Mucosa of descending colon (tissue), 3 donors: ENCODE results near the gene PAX8. TPM values are rescaled to one million over a fixed set of nuclear protein-coding genes. Genes with fewer than 3 reads are reported as not detected.
A peak's percentile ranks its signal among the peaks of the same experiment; 100 is the strongest.

Experiments
- ATAC-seq: fragments of 200-7000 bp; cut with Tn5 transposase; one replicate; pipeline ENCODE4 v1.9.1; 2020; ENCODE audit warnings: mild to moderate bottlenecking, moderate library complexity
- DNase-seq, 3 donors: peaks; one replicate each; pipeline ENCODE4 v3.0.0-alpha.2; 2020
- H3K36me3 ChIP-seq: fragments of 200-600 bp; one replicate; pipeline ENCODE4 v1.8.0; 2021; ENCODE audit warnings: low read depth, mild to moderate bottlenecking
- H3K4me1 ChIP-seq: fragments of 200-600 bp; one replicate; pipeline ENCODE4 v1.8.0; 2021; ENCODE audit warnings: low read depth, mild to moderate bottlenecking
- H3K4me3 ChIP-seq: fragments of 200-600 bp; one replicate; pipeline ENCODE4 v1.8.0; 2021; ENCODE audit warnings: mild to moderate bottlenecking
- H3K9me3 ChIP-seq: fragments of 200-600 bp; one replicate; pipeline ENCODE4 v1.8.0; 2021; ENCODE audit warnings: mild to moderate bottlenecking
- CTCF ChIP-seq: fragments of 200-600 bp; IDR thresholded peaks from one replicate; pipeline ENCODE4 v1.8.0; 2022; ENCODE audit warnings: antibody characterized with exemption, mild to moderate bottlenecking
- intact Hi-C, 2 donors: fragments of 100-400 bp; cut with DNase I in 1 of 2; cut with micrococcal nuclease in 1 of 2; formaldehyde crosslinking; loops; one replicate each; pipeline versions ENCODE4 v1.11.0 to v1.11.1; 2022; cut with DNase I, micrococcal nuclease
- total RNA-seq, 3 donors: library from RNA; stranded (reverse); fragmentation: NEBNext Ultra II Directional in 2 of 3; extraction: Animal tissue kit (Norgen Biotek cat#: 25700) in 2 of 3; gene quantifications; one replicate each; pipeline versions ENCODE4 v1.2.1 to v1.2.4, GENCODE V29; 2021 to 2023
- donor health status: DM: no; HTN: no; CAD: no; lungs with moderate emphysema.
- donor health status: DM: no; HTN: no; CAD: no.
- donor health status: DM: no; HTN: yes; CAD: no.

PAX8 gene
- total RNA-seq, 3 donors from 2014 or later, result 0.82 to 6.2 (median 4.8) TPM

GRCh38 chr2:113198048-113198789, 80.5 kb downstream of the PAX8 start:
- intact Hi-C loops, result loop anchor here in 1 of 2 donors (5.0 kb wide), 1 partner anchor 61 kb away; no protein-coding TSS in a partner anchor
- Histone ChIP-seq H3K9me3 (no peaks in the 10 kb centered on the region), H3K4me3 (no peak overlapping the region), H3K4me1 (peaks cover 10% of the 10 kb centered on the region), H3K36me3 (no peaks in the 10 kb centered on the region)
- DNase-seq (peak in 1 of 3 donors; percentile 17), ATAC-seq (no peak)
- TF ChIP-seq CTCF, result no peak

- DNase-seq, result no peak
- H3K4me1 ChIP-seq, result peaks cover 10% of the 10 kb centered on the region
- TF ChIP-seq CTCF, result no peak
- no peaks in the 10 kb centered on the region for H3K36me3 ChIP-seq
- intact Hi-C loops, result loop anchor here in 1 of 2 donors (5.0 kb wide), 1 partner anchor 60 kb away; no protein-coding TSS in a partner anchor
- ATAC-seq, result no peak
- H3K9me3 ChIP-seq, result no peaks in the 10 kb centered on the region
- no peak overlapping the region for H3K4me3 ChIP-seq
These were observed 81.2 kb downstream of the PAX8 start for GRCh38 chr2:113197347-113198047.

GRCh38 chr2:113196839-113197238, 81.9 kb downstream of the PAX8 start:
- no peak overlapping the region for H3K4me3 ChIP-seq
- TF ChIP-seq CTCF, result no peak
- H3K36me3 ChIP-seq, result no peaks in the 10 kb centered on the region
- H3K9me3 ChIP-seq, result no peaks in the 10 kb centered on the region
- DNase-seq, result no peak
- no peak for ATAC-seq
- peaks cover 10% of the 10 kb centered on the region for H3K4me1 ChIP-seq
- intact Hi-C loops, result loop anchor here in 1 of 2 donors (5.0 kb wide), 1 partner anchor 60 kb away; no protein-coding TSS in a partner anchor

- no peak for DNase-seq
- Histone ChIP-seq H3K4me1 (peaks cover 10% of the 10 kb centered on the region), H3K9me3 (no peaks in the 10 kb centered on the region), H3K36me3 (no peaks in the 10 kb centered on the region), H3K4me3 (no peak overlapping the region)
- no peak for ATAC-seq
- no peak for TF ChIP-seq CTCF
- intact Hi-C loops, result loop anchor here in 1 of 2 donors (5.0 kb wide), 1 partner anchor 59 kb away; no protein-coding TSS in a partner anchor
These were observed 82.7 kb downstream of the PAX8 start for GRCh38 chr2:113195923-113196501.

GRCh38 chr2:113192459-113193100, 86.1 kb downstream of the PAX8 start:
- no peak for TF ChIP-seq CTCF
- DNase-seq, result no peak
- ATAC-seq, result no peak
- Histone ChIP-seq H3K4me1 (no peaks in the 10 kb centered on the region), H3K36me3 (no peaks in the 10 kb centered on the region), H3K9me3 (no peaks in the 10 kb centered on the region), H3K4me3 (no peak overlapping the region)
- intact Hi-C loops, result no loop called here
